ENCODE measurements around the gene SMARCB1.

Gene SMARCB1

GRCh38 chr22:23752750-23753149 is 34.0 kb upstream of the SMARCB1 start:
- H3K9ac ChIP-seq (ENCODE audit: low read length), result peak overlapping the region; percentile 97
- no peaks in the 10 kb centered on the region for H3K36me3 ChIP-seq (ENCODE audit: insufficient read depth, low read length)
- H2AFZ ChIP-seq (ENCODE audit: low read length), result no peak overlapping the region
- H3K4me3 ChIP-seq (ENCODE audit: low read depth, low read length, poor library complexity, severe bottlenecking), result peak overlapping the region; percentile 94
- peaks cover 4% of the 10 kb centered on the region; the same call in 1 of the 2 replicates for H3F3A ChIP-seq (ENCODE audit: insufficient read depth, low read length)
- H3K27ac ChIP-seq (ENCODE audit: low read depth, low read length, poor library complexity, severe bottlenecking), result peak overlapping the region; percentile 94
- TF ChIP-seq CTCF (IDR thresholded peaks at IDR 0.05; ENCODE audit: low read length) (no peak), EZH2 (IDR thresholded peaks at IDR 0.05; ENCODE audit: borderline replicate concordance, low read length) (no peak)
- no peaks in the 10 kb centered on the region for H3K9me3 ChIP-seq (ENCODE audit: low read length)
- no peaks in the 10 kb centered on the region for H4K20me1 ChIP-seq (ENCODE audit: insufficient read depth, low read length)
- no peaks in the 10 kb centered on the region for H3K79me2 ChIP-seq (ENCODE audit: insufficient read depth, low read length)
- H3K4me2 ChIP-seq (ENCODE audit: low read length), result peak overlapping the region; percentile 98
- H3K9me2 ChIP-seq (ENCODE audit: low read depth, low read length), result no peaks in the 10 kb centered on the region
- H3K27me3 ChIP-seq (ENCODE audit: insufficient read depth, low read length), result no peaks in the 10 kb centered on the region
- peaks cover 64% of the 10 kb centered on the region for H3K4me1 ChIP-seq (ENCODE audit: insufficient read depth, low read length, severe bottlenecking)

- Histone ChIP-seq H3K4me1 (ENCODE audit: insufficient read depth, low read length, severe bottlenecking) (peaks cover 66% of the 10 kb centered on the region), H3K9ac (ENCODE audit: low read length) (peak overlapping the region; percentile 97), H3K9me3 (ENCODE audit: low read length) (no peaks in the 10 kb centered on the region), H3K4me3 (ENCODE audit: low read depth, low read length, poor library complexity, severe bottlenecking) (peak overlapping the region; percentile 94), H3K27ac (ENCODE audit: low read depth, low read length, poor library complexity, severe bottlenecking) (peak overlapping the region; percentile 94), H3F3A (ENCODE audit: insufficient read depth, low read length) (peaks cover 4% of the 10 kb centered on the region; the same call in 1 of the 2 replicates), H3K27me3 (ENCODE audit: insufficient read depth, low read length) (no peaks in the 10 kb centered on the region), H4K20me1 (ENCODE audit: insufficient read depth, low read length) (no peaks in the 10 kb centered on the region), H2AFZ (ENCODE audit: low read length) (no peak overlapping the region), H3K9me2 (ENCODE audit: low read depth, low read length) (no peaks in the 10 kb centered on the region), H3K79me2 (ENCODE audit: insufficient read depth, low read length) (no peaks in the 10 kb centered on the region), H3K4me2 (ENCODE audit: low read length) (peak overlapping the region; percentile 98), H3K36me3 (ENCODE audit: insufficient read depth, low read length) (no peaks in the 10 kb centered on the region)
- TF ChIP-seq CTCF (IDR thresholded peaks at IDR 0.05; ENCODE audit: low read length) (no peak), EZH2 (IDR thresholded peaks at IDR 0.05; ENCODE audit: borderline replicate concordance, low read length) (no peak)
These were observed 33.4 kb upstream of the SMARCB1 start for GRCh38 chr22:23753385-23753784.

DNA sequence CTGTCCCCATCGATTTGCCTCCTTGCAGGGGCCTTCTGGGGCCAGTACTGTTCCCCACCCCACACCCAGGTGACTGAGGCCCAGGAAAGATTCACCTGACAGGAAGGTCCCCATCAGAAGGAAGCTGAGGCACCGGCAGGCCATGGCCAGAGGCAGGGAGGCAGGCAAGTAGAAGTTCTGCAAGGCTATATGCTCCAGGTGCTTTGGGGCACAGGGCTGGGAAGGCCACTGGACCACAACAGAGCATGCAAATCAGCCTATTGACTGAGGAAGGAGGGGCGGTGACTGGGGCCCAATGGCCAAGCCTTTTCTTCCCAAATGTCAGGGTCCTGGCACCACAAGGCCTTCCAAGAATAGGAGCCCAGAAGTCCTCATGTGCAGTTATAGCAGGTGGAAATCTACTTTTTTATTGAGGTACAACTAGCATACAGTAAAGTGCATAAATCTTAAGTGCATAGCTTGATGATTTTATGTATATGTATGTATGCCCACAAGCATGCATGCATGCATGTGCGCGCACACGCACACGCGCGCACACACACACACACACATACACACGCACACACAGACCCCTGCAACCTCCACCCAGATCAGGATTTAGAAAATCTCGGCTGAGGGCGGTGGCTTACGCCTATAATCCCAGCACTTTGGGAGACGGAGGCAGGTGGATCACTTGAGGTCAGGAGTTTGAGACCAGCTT is 32.4 kb upstream of the SMARCB1 start, which contains the start of gene VPREB3:
VPREB3 (minus strand) TSS at position 206 of the 700 bp plus-strand sequence; CDS start at position 144, 62 bp downstream.
- Histone ChIP-seq H4K20me1 (ENCODE audit: insufficient read depth, low read length) (no peaks in the 10 kb centered on the region), H3K27ac (ENCODE audit: low read depth, low read length, poor library complexity, severe bottlenecking) (peak within 1 kb of the TSS; percentile 94), H3K9ac (ENCODE audit: low read length) (peak within 1 kb of the TSS; percentile 97), H3K4me1 (ENCODE audit: insufficient read depth, low read length, severe bottlenecking) (peaks cover 66% of the 10 kb centered on the region), H3F3A (ENCODE audit: insufficient read depth, low read length) (peaks cover 4% of the 10 kb centered on the region; the same call in 1 of the 2 replicates), H2AFZ (ENCODE audit: low read length) (no peak within 1 kb of the TSS), H3K9me3 (ENCODE audit: low read length) (no peaks in the 10 kb centered on the region), H3K4me3 (ENCODE audit: low read depth, low read length, poor library complexity, severe bottlenecking) (peak within 1 kb of the TSS; percentile 94), H3K27me3 (ENCODE audit: insufficient read depth, low read length) (no peaks in the 10 kb centered on the region), H3K36me3 (ENCODE audit: insufficient read depth, low read length) (no peaks in the 10 kb centered on the region), H3K79me2 (ENCODE audit: insufficient read depth, low read length) (no peaks in the 10 kb centered on the region), H3K4me2 (ENCODE audit: low read length) (peak within 1 kb of the TSS; percentile 98), H3K9me2 (ENCODE audit: low read depth, low read length) (no peaks in the 10 kb centered on the region)
- TF ChIP-seq CTCF (IDR thresholded peaks at IDR 0.05; ENCODE audit: low read length) (no peak), EZH2 (IDR thresholded peaks at IDR 0.05; ENCODE audit: borderline replicate concordance, low read length) (no peak)

Measured in OCI-LY1 (cell line).